Measurements from ENCODE around the gene FRZB.

DNA sequence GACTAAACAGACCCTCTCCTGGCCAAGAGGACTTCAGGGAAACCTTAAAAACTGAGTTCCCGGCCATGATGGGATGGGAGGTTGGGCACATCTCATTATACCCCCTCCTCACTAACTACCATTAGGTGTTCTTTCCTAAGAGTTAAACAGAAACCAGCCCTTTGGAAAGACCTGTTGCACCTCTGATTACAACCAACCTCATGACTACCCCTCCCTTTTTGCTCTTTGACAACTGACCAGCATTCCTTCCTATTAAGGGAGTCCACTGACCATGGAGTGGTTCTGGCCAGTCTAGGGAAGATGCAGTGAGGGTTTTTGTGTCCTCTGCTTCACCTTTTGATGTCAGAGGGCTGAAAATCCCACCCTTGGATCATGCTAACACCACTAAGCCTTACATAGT is 44.5 kb upstream of the FRZB start:
- TF ChIP-seq, protein P1, sequence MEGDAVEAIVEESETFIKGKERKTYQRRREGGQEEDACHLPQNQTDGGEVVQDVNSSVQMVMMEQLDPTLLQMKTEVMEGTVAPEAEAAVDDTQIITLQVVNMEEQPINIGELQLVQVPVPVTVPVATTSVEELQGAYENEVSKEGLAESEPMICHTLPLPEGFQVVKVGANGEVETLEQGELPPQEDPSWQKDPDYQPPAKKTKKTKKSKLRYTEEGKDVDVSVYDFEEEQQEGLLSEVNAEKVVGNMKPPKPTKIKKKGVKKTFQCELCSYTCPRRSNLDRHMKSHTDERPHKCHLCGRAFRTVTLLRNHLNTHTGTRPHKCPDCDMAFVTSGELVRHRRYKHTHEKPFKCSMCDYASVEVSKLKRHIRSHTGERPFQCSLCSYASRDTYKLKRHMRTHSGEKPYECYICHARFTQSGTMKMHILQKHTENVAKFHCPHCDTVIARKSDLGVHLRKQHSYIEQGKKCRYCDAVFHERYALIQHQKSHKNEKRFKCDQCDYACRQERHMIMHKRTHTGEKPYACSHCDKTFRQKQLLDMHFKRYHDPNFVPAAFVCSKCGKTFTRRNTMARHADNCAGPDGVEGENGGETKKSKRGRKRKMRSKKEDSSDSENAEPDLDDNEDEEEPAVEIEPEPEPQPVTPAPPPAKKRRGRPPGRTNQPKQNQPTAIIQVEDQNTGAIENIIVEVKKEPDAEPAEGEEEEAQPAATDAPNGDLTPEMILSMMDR (IDR thresholded peaks at IDR 0.05; ENCODE audit: low read length): no peak
- TF ChIP-seq EZH2phosphoT487 (IDR thresholded peaks at IDR 0.05; ENCODE audit: low read length): no peak
- no peak for TF ChIP-seq EZH2 (optimal IDR thresholded peaks at IDR 0.05; ENCODE audit: low read depth, low read length)
